ENCODE measurements around the gene TMCO2.

GRCh38 chr1:40232444-40232843 is 15.3 kb upstream of the TMCO2 start:
- no peak for TF ChIP-seq CTCF (conservative IDR thresholded peaks at IDR 0.05; ENCODE audit: low read length)
- TF ChIP-seq EZH2phosphoT487 (IDR thresholded peaks at IDR 0.05; ENCODE audit: borderline replicate concordance, low read depth, low read length) = no peak

All from OCI-LY7 (cell line).